Measurements from ENCODE around the gene CPVL. TPM values are rescaled to one million over a fixed set of nuclear protein-coding genes. Genes with fewer than 3 reads are reported as not detected.

The CPVL gene
- total RNA-seq, 1 experiment from 2014 or later = 72.3 TPM

GRCh38 chr7:29033584-29033983 is 112.8 kb downstream of the CPVL start:
- Histone ChIP-seq H3K36me3 (ENCODE audit: insufficient read depth, low read length, poor library complexity, severe bottlenecking) (no peaks in the 10 kb centered on the region), H3K4me3 (ENCODE audit: low read depth, low read length, poor library complexity, severe bottlenecking) (no peak overlapping the region), H3K27me3 (replicated peaks; ENCODE audit: insufficient read depth, low read depth, low read length, poor library complexity) (no peaks in the 10 kb centered on the region), H3K9me3 (ENCODE audit: low read depth, low read length, poor library complexity, severe bottlenecking) (no peaks in the 10 kb centered on the region), H3K27ac (ENCODE audit: low read depth, low read length, poor library complexity, severe bottlenecking) (no peak overlapping the region), H3K4me1 (ENCODE audit: insufficient read depth, low read length, poor library complexity, severe bottlenecking) (peaks cover 5% of the 10 kb centered on the region)
- TF ChIP-seq EZH2 (IDR thresholded peaks at IDR 0.05; ENCODE audit: borderline replicate concordance, low read depth, low read length, poor library complexity, severe bottlenecking) (no peak), CTCF (conservative IDR thresholded peaks at IDR 0.05; ENCODE audit: low read depth, low read length) (no peak)
- BruUV-seq (replicated peaks) = no TSS peak
- no peak for DNase-seq (ENCODE audit: low spot score)
- CTCF ChIA-PET = no interaction called here
- intact Hi-C loops (cut with micrococcal nuclease; ENCODE audit: unreplicated experiment) = no loop called here
- POLR2A ChIA-PET (ENCODE audit: low non-redundant PET) = interaction anchor here (0.7 kb wide), 1 partner anchor 125 kb away, joined by 3 read pairs; no protein-coding TSS in a partner anchor

GRCh38 chr7:29032146-29032545 is 114.2 kb downstream of the CPVL start:
- Histone ChIP-seq H3K27ac (ENCODE audit: low read depth, low read length, poor library complexity, severe bottlenecking) (no peak overlapping the region), H3K27me3 (replicated peaks; ENCODE audit: insufficient read depth, low read depth, low read length, poor library complexity) (no peaks in the 10 kb centered on the region), H3K36me3 (ENCODE audit: insufficient read depth, low read length, poor library complexity, severe bottlenecking) (no peaks in the 10 kb centered on the region), H3K9me3 (ENCODE audit: low read depth, low read length, poor library complexity, severe bottlenecking) (peaks cover 9% of the 10 kb centered on the region), H3K4me1 (ENCODE audit: insufficient read depth, low read length, poor library complexity, severe bottlenecking) (no peaks in the 10 kb centered on the region), H3K4me3 (ENCODE audit: low read depth, low read length, poor library complexity, severe bottlenecking) (no peak overlapping the region)
- no peak for TF ChIP-seq EZH2 (IDR thresholded peaks at IDR 0.05; ENCODE audit: borderline replicate concordance, low read depth, low read length, poor library complexity, severe bottlenecking)
- TF ChIP-seq CTCF (conservative IDR thresholded peaks at IDR 0.05; ENCODE audit: low read depth, low read length) = no peak
- no peak for DNase-seq (ENCODE audit: low spot score)
- ChIA-PET CTCF (no interaction called here), POLR2A (ENCODE audit: low non-redundant PET) (no interaction called here)
- no TSS peak for BruUV-seq (replicated peaks)
- intact Hi-C loops (cut with micrococcal nuclease; ENCODE audit: unreplicated experiment) = no loop called here

GRCh38 chr7:29030781-29031275 is 115.5 kb downstream of the CPVL start:
- TF ChIP-seq CTCF (conservative IDR thresholded peaks at IDR 0.05; ENCODE audit: low read depth, low read length) (no peak), EZH2 (IDR thresholded peaks at IDR 0.05; ENCODE audit: borderline replicate concordance, low read depth, low read length, poor library complexity, severe bottlenecking) (no peak)
- no peaks in the 10 kb centered on the region for H3K4me1 ChIP-seq (ENCODE audit: insufficient read depth, low read length, poor library complexity, severe bottlenecking)
- no peak for DNase-seq (ENCODE audit: low spot score)
- H3K4me3 ChIP-seq (ENCODE audit: low read depth, low read length, poor library complexity, severe bottlenecking) = no peak overlapping the region
- H3K27me3 ChIP-seq (replicated peaks; ENCODE audit: insufficient read depth, low read depth, low read length, poor library complexity) = no peaks in the 10 kb centered on the region
- H3K9me3 ChIP-seq (ENCODE audit: low read depth, low read length, poor library complexity, severe bottlenecking) = peaks cover 9% of the 10 kb centered on the region
- CTCF ChIA-PET = no interaction called here
- no peaks in the 10 kb centered on the region for H3K36me3 ChIP-seq (ENCODE audit: insufficient read depth, low read length, poor library complexity, severe bottlenecking)
- BruUV-seq (replicated peaks) = no TSS peak
- no peak overlapping the region for H3K27ac ChIP-seq (ENCODE audit: low read depth, low read length, poor library complexity, severe bottlenecking)
- intact Hi-C loops (cut with micrococcal nuclease; ENCODE audit: unreplicated experiment) = no loop called here
- POLR2A ChIA-PET (ENCODE audit: low non-redundant PET) = no interaction called here
